IPS-20b (cell line): ENCODE measurements around the gene PAFAH1B2.

ENCODE experiments used
- H3K27ac ChIP-seq: one replicate; pipeline ENCODE4 v1.5.1; 2013; ENCODE audit warnings: low read length
- H3K27me3 ChIP-seq: 2 replicates; pipeline ENCODE4 v1.6.1; 2013; ENCODE audit warnings: mild to moderate bottlenecking, low read length, inconsistent platforms; ENCODE audit not compliant: insufficient read depth
- H3K36me3 ChIP-seq: 2 replicates; pipeline ENCODE4 v1.6.1; 2013; ENCODE audit warnings: low read depth, mild to moderate bottlenecking, inconsistent platforms, low read length, moderate library complexity; ENCODE audit not compliant: insufficient read depth
- H3K4me1 ChIP-seq: 2 replicates; pipeline ENCODE4 v1.6.1; 2013; ENCODE audit warnings: mild to moderate bottlenecking, control low read depth, inconsistent platforms, low read length, moderate library complexity; ENCODE audit not compliant: insufficient read depth
- H3K4me3 ChIP-seq: 2 replicates; pipeline ENCODE4 v1.5.1; 2013; ENCODE audit warnings: mild to moderate bottlenecking, low read length, inconsistent platforms
- H3K9ac ChIP-seq: 2 replicates; pipeline ENCODE4 v1.6.1; 2013; ENCODE audit warnings: low read depth, mild to moderate bottlenecking, inconsistent platforms, low read length, moderate library complexity
- H3K9me3 ChIP-seq: 2 replicates; pipeline ENCODE4 v1.6.1; 2013; ENCODE audit warnings: mild to moderate bottlenecking, low read depth, low read length, inconsistent platforms; ENCODE audit not compliant: insufficient read depth

Gene PAFAH1B2, protein sequence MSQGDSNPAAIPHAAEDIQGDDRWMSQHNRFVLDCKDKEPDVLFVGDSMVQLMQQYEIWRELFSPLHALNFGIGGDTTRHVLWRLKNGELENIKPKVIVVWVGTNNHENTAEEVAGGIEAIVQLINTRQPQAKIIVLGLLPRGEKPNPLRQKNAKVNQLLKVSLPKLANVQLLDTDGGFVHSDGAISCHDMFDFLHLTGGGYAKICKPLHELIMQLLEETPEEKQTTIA

GRCh38 chr11:117143871-117144476, at the start of gene PAFAH1B2:
Gene PAFAH1B2, plus strand, starts transcription at chr11:117144287. Its CDS starts 8,161 bp downstream, at chr11:117152448.
- H3K4me1 ChIP-seq, result no peaks in the 10 kb centered on the region
- H3K9me3 ChIP-seq, result no peaks in the 10 kb centered on the region
- H3K4me3 ChIP-seq, result peak within 1 kb of the TSS; percentile 82
- no peaks in the 10 kb centered on the region for H3K27me3 ChIP-seq
- peaks cover 35% of the 10 kb centered on the region for H3K36me3 ChIP-seq
- peak within 1 kb of the TSS; percentile 87 for H3K9ac ChIP-seq
- H3K27ac ChIP-seq, result peak within 1 kb of the TSS; percentile 94

DNA sequence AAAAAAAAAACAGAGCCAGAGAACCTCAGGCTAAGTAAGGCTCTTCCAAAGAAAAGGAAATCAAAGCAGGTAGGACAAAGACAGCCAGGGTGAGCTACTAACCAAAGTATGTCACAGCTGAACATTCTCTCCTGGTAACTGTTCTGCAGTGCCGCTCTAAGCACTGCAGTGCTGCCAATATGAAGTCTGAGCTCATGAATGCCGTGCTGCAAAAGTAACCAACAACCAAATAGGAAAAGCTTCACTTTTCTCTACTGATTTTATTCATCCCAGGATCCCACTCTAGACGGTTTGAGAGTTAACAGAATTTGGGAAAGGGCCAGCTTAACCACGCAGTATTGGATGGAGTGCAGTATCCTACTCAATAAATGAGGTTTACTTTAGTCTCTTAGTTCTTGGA, 49.3 kb upstream of the PAFAH1B2 start:
- no peaks in the 10 kb centered on the region for H3K9me3 ChIP-seq
- H3K36me3 ChIP-seq, result no peaks in the 10 kb centered on the region
- no peaks in the 10 kb centered on the region for H3K27me3 ChIP-seq
- H3K4me1 ChIP-seq, result peaks cover 20% of the 10 kb centered on the region
- no peak overlapping the region for H3K27ac ChIP-seq
- H3K9ac ChIP-seq, result no peak overlapping the region; the same call in 1 of the 2 replicates
- no peak overlapping the region for H3K4me3 ChIP-seq

GRCh38 chr11:117095284-117096161, 48.6 kb upstream of the PAFAH1B2 start:
- Histone ChIP-seq H3K9ac (peak overlapping the region; percentile 91; the same call in 1 of the 2 replicates), H3K36me3 (no peaks in the 10 kb centered on the region), H3K27me3 (no peaks in the 10 kb centered on the region), H3K27ac (peak overlapping the region; percentile 2), H3K4me1 (peaks cover 20% of the 10 kb centered on the region), H3K9me3 (no peaks in the 10 kb centered on the region), H3K4me3 (peak overlapping the region; percentile 81)

DNA sequence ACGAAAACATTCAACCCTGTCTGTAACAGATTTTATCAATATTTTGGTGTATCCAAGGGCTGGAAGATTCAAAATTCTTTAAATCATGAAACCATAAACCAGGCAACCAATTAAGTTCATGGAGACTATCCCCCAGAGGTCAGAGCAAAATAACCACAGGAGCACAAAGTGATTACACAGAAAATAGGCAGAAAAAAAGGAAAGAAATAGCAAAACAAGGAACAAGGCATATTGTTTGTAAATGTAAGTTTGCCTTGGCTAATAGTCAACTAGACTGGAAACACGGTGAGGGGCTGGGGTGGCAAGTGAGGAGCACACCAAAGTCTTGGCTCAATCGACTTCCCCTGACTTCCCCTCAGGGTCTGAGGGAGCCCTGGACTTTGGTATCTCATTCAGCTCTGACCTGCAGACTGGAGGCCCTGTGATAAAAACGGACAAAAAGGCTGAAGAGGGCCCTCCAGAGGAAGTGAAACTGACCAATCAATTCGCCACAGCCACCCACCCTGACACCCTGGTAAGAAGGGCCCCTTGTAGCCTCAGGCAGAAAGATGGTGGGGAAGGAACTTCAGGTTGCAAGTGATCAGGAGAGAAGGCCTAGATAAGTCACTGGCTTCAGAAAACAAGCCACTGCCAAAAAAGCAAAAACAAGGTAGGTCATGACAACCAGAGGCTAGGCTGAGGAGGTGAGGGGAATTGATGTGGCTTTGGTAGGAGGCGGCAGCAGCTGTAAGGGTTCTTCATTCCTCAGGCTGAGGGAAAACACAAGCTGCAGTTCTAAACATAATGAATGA, 47.7 kb upstream of the PAFAH1B2 start:
- Histone ChIP-seq H3K9ac (peak overlapping the region; percentile 91; the same call in 1 of the 2 replicates), H3K9me3 (no peaks in the 10 kb centered on the region), H3K4me1 (peaks cover 20% of the 10 kb centered on the region), H3K27ac (peak overlapping the region; percentile 2), H3K27me3 (no peaks in the 10 kb centered on the region), H3K36me3 (no peaks in the 10 kb centered on the region), H3K4me3 (peak overlapping the region; percentile 81)

- peak overlapping the region; percentile 81 for H3K4me3 ChIP-seq
- H3K36me3 ChIP-seq, result no peaks in the 10 kb centered on the region
- H3K4me1 ChIP-seq, result peaks cover 20% of the 10 kb centered on the region
- peak overlapping the region; percentile 91; the same call in 1 of the 2 replicates for H3K9ac ChIP-seq
- no peaks in the 10 kb centered on the region for H3K9me3 ChIP-seq
- H3K27ac ChIP-seq, result no peak overlapping the region
- no peaks in the 10 kb centered on the region for H3K27me3 ChIP-seq
These were observed 47.1 kb upstream of the PAFAH1B2 start for GRCh38 chr11:117097014-117097388.

DNA sequence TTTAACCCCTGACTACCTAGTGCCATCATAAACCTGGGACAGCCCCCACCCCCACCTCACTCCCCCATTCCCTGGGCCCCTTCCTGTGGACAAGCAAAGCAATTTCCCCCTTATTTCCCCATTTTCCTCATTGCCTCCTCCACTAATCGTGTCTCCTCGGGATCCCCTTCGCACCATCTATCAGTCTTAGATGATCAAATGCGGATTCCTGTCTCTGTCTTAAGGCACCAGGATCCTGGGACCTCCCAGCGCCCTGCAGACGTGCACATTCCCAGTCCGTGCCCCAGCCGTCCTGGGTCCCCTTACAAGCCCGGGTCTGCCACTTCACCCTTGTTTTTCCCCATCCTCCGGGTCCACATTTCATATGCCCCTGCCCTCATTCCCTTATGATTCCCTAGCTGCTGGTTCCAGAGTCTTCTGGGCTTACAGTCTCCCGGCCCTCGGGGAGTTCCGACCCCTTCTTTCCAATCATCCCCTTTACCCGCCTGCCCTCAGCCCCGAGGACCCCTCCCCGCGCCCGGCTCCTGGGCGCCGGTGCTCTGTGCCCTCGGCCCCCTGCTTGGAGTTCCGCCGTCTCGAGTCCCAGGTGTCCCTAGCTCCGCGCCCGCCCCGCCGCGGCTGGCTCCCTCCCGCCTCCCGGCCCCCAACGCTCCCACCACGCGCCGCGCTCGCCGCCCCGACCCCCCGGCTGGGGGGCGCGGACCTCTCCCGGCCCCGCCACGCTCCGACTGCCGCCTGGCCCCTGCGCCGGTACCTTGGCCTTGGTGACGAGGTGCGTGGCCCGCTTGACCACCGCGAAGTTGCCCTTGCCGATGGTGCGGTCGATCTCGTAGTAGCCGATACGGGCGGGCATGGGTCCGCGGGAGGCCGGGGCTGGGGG, 46.5 kb upstream of the PAFAH1B2 start:
- Histone ChIP-seq H3K27ac (peak overlapping the region; percentile 62), H3K9me3 (no peaks in the 10 kb centered on the region), H3K27me3 (no peaks in the 10 kb centered on the region), H3K9ac (peak overlapping the region; percentile 91), H3K4me3 (peak overlapping the region; percentile 81), H3K36me3 (no peaks in the 10 kb centered on the region), H3K4me1 (peaks cover 20% of the 10 kb centered on the region)

DNA sequence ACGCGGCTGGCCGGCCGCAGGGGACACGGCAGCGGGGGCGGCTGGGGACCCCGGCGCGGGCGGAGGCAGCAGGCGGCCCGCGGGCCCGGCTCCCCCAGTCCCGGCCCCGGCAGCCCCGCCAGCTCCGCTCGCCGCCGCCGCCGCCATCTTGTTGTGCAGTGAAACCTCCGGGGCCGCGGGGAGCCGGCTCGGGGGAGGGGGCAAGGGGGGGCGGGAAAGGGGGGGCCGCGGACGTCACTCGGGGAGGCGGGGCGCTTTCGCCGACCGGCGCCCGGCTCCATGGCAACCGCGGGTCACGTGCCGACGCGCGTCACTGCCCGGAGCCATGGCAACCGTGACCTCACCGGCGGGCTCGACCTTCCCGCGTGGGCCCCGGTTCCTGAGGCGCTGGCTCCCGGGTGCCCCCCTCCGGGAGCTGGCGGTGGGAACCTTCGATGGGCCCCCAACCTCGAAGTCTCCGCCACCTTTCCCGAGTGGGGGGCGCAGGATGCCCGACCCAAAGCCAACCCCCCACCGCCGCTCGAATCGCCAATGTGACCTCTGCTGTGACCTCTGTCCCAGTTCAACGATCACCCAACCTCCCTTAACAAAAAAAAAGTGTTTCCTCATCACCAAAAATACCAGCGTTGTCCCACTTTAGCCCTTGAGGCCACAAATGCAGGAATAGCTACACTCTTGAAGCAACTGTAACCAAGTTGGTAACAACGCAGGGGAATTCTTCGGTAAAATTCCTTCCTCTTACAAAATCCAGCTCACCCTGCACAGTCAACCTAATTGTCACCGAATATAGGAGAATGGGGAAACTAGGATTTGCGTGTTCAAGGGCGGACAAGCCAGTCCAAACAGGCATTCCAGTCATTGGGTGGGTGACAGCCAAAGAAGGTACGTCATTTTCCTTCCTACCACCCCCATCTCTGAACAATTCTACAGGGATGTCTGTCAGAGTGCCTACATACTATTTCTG, 45.5 kb upstream of the PAFAH1B2 start, which contains the start of gene SIK3:
Gene SIK3, minus strand, starts transcription at position 160 of the 964 bp plus-strand sequence. Its CDS starts 13 bp downstream, at position 147.
- Histone ChIP-seq H3K9me3 (no peaks in the 10 kb centered on the region), H3K36me3 (no peaks in the 10 kb centered on the region), H3K4me1 (peaks cover 20% of the 10 kb centered on the region), H3K4me3 (peak within 1 kb of the TSS; percentile 88), H3K27me3 (no peaks in the 10 kb centered on the region), H3K9ac (peak within 1 kb of the TSS; percentile 91), H3K27ac (peak within 1 kb of the TSS; percentile 90)

GRCh38 chr11:117099696-117100095, 44.4 kb upstream of the PAFAH1B2 start:
- Histone ChIP-seq H3K27me3 (no peaks in the 10 kb centered on the region), H3K27ac (no peak overlapping the region), H3K4me1 (peaks cover 20% of the 10 kb centered on the region), H3K9ac (no peak overlapping the region), H3K4me3 (no peak overlapping the region), H3K36me3 (no peaks in the 10 kb centered on the region), H3K9me3 (no peaks in the 10 kb centered on the region)

DNA sequence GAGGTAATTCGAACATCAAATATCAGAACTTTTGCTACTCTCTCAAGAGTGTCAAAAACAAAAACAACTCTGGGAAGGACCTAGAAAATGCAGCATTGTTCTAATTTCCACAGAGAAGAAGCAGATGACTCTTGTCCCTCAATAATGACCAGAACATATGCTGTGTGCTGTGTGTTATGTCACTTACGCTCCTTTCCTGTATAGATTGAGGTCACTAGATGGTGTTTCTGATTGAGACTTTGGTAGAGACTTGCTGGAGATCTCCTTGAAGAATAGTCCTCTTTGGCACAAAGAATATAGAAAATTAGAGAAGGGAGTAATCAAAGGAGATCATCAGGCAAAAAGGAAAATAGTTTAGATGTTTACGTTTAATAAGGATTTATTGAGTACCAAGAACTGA, 43.5 kb upstream of the PAFAH1B2 start:
- Histone ChIP-seq H3K9me3 (no peaks in the 10 kb centered on the region), H3K27me3 (no peaks in the 10 kb centered on the region), H3K4me1 (peaks cover 16% of the 10 kb centered on the region), H3K4me3 (no peak overlapping the region), H3K36me3 (no peaks in the 10 kb centered on the region), H3K9ac (no peak overlapping the region), H3K27ac (no peak overlapping the region)
